ENCODE data around the gene DEPDC5. TPM values are rescaled to one million over a fixed set of nuclear protein-coding genes. Genes with fewer than 3 reads are reported as not detected.

The DEPDC5 gene
- total RNA-seq, 4 donors from 2014 or later, result 25.9 to 86.4 (median 45.6) TPM

GRCh38 chr22:31891366-31892079 lies 137.7 kb downstream of the DEPDC5 start:
- intact Hi-C loops (cut with DNase I; ENCODE audit: low total_unique reads) (no loop called here), in situ Hi-C loops (cut with MboI; ENCODE audit: low pct_ligation_motif_present in 1 of 4, low pct_unique_long_range_greater_than_20kb in 1 of 4, low sequenced_read_pairs in 3 of 4) (no loop called here)
- no peak overlapping the region for H3K27ac ChIP-seq
- H3K36me3 ChIP-seq, result peaks cover 0 to 12% (median 4%) of the 10 kb centered on the region in 4 donors
- H3K4me1 ChIP-seq, result no peaks in the 10 kb centered on the region
- H3K4me3 ChIP-seq, result no peak overlapping the region
- DNase-seq, result no peak
- TF ChIP-seq EP300 (IDR thresholded peaks at IDR 0.05; ENCODE audit: low read depth) (no peak), POLR2A (IDR thresholded peaks at IDR 0.05) (no peak), POLR2AphosphoS5 (IDR thresholded peaks at IDR 0.05) (no peak)
- TF ChIP-seq, protein P1, sequence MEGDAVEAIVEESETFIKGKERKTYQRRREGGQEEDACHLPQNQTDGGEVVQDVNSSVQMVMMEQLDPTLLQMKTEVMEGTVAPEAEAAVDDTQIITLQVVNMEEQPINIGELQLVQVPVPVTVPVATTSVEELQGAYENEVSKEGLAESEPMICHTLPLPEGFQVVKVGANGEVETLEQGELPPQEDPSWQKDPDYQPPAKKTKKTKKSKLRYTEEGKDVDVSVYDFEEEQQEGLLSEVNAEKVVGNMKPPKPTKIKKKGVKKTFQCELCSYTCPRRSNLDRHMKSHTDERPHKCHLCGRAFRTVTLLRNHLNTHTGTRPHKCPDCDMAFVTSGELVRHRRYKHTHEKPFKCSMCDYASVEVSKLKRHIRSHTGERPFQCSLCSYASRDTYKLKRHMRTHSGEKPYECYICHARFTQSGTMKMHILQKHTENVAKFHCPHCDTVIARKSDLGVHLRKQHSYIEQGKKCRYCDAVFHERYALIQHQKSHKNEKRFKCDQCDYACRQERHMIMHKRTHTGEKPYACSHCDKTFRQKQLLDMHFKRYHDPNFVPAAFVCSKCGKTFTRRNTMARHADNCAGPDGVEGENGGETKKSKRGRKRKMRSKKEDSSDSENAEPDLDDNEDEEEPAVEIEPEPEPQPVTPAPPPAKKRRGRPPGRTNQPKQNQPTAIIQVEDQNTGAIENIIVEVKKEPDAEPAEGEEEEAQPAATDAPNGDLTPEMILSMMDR (IDR thresholded peaks at IDR 0.05), result no peak
- H3K27me3 ChIP-seq, result no peaks in the 10 kb centered on the region
- 68 to 88% methylated on average over 2 to 5 of the region's 5 CpGs for WGBS, 2 donors (ENCODE audit: low coverage in 1 of 2)
- H3K9me3 ChIP-seq, result no peaks in the 10 kb centered on the region

GRCh38 chr22:31892080-31892433 lies 138.2 kb downstream of the DEPDC5 start:
- in situ Hi-C loops (cut with MboI; ENCODE audit: low pct_ligation_motif_present in 1 of 4, low pct_unique_long_range_greater_than_20kb in 1 of 4, low sequenced_read_pairs in 3 of 4), result no loop called here
- Histone ChIP-seq H3K4me1 (no peaks in the 10 kb centered on the region), H3K9me3 (no peaks in the 10 kb centered on the region), H3K4me3 (no peak overlapping the region), H3K36me3 (peaks cover 0 to 13% (median 6%) of the 10 kb centered on the region in 4 donors), H3K27ac (no peak overlapping the region), H3K27me3 (no peaks in the 10 kb centered on the region)
- no peak for TF ChIP-seq POLR2AphosphoS5 (IDR thresholded peaks at IDR 0.05)
- TF ChIP-seq EP300 (IDR thresholded peaks at IDR 0.05; ENCODE audit: low read depth), result no peak
- TF ChIP-seq POLR2A (IDR thresholded peaks at IDR 0.05), result no peak
- TF ChIP-seq, protein P1 (IDR thresholded peaks at IDR 0.05), result no peak
- DNase-seq, result no peak
- intact Hi-C loops (cut with DNase I; ENCODE audit: low total_unique reads), result no loop called here
- WGBS, 2 donors (ENCODE audit: low coverage in 1 of 2), result 83 to 87% methylated on average over 1 to 2 of the region's 2 CpGs

DNA sequence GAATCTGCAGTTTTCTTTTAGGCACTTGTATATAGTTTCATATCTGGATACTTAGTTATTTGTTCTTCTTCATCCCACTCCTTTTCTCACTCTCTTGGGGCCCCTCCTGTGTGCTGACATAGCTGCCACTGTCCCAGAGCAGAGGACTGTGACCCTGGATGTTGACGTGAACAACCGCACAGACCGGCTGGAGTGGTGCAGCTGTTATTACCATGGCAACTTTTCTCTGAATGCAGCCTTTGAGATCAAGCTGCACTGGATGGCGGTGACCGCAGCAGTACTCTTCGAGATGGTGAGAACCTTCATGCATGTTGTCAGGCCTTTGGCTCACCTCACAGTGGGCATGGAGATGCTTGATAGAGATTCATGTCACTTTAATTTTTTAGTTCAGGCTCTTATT lies 139.6 kb downstream of the DEPDC5 start:
- Histone ChIP-seq H3K4me1 (no peaks in the 10 kb centered on the region), H3K9me3 (no peaks in the 10 kb centered on the region), H3K27me3 (no peaks in the 10 kb centered on the region), H3K27ac (no peak overlapping the region), H3K4me3 (no peak overlapping the region), H3K36me3 (peaks cover 0 to 23% (median 6%) of the 10 kb centered on the region in 4 donors)
- in situ Hi-C loops (cut with MboI; ENCODE audit: low pct_ligation_motif_present in 1 of 4, low pct_unique_long_range_greater_than_20kb in 1 of 4, low sequenced_read_pairs in 3 of 4) (no loop called here), intact Hi-C loops (cut with DNase I; ENCODE audit: low total_unique reads) (no loop called here)
- DNase-seq, result no peak
- WGBS, 2 donors (ENCODE audit: low coverage in 1 of 2), result 80 to 81% methylated on average over 1 to 6 of the region's 6 CpGs
- TF ChIP-seq, protein P1 (IDR thresholded peaks at IDR 0.05), result no peak
- no peak for TF ChIP-seq POLR2AphosphoS5 (IDR thresholded peaks at IDR 0.05)
- TF ChIP-seq POLR2A (IDR thresholded peaks at IDR 0.05), result no peak
- TF ChIP-seq EP300 (IDR thresholded peaks at IDR 0.05; ENCODE audit: low read depth), result no peak

DNA sequence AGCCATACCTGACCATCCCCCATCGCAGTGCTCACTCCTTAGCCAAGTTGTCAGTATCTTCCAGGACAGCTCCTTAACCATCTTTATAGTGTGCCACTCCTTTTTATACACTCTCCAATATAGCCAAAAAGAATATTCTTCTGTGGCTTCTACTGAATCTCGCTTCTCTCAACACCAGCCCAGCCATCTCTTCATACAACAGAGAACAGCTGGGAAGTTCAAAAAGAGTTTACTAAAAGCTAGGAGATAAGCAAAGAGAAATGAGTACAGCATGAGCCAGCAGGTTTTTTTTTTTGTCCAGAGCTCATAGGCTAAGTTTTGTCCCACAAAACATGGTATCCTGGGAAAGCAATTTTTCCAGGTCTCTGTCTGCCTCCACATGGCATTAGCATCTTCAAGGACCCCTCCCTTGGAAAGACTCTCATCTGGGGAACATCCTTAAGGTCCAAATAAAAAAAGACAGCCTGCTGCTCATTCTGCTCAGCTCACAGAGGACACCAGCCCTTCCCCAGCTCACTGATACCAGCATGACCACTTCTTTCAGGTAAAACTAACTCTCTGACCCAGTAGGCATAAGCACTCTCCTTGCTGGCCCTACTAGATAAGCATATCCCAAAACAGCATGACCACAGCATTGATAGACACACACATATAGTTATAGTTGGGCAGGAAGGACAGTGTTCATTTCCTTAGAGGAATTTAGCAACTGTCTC lies 141.7 kb downstream of the DEPDC5 start:
- TF ChIP-seq EP300 (IDR thresholded peaks at IDR 0.05; ENCODE audit: low read depth) (no peak), POLR2AphosphoS5 (IDR thresholded peaks at IDR 0.05) (no peak), POLR2A (IDR thresholded peaks at IDR 0.05) (no peak)
- TF ChIP-seq, protein P1 (IDR thresholded peaks at IDR 0.05), result no peak
- peaks cover 0 to 33% (median 9%) of the 10 kb centered on the region in 4 donors for H3K36me3 ChIP-seq
- intact Hi-C loops (cut with DNase I; ENCODE audit: low total_unique reads), result no loop called here
- in situ Hi-C loops (cut with MboI; ENCODE audit: low pct_ligation_motif_present in 1 of 4, low pct_unique_long_range_greater_than_20kb in 1 of 4, low sequenced_read_pairs in 3 of 4), result no loop called here
- H3K4me1 ChIP-seq, result no peaks in the 10 kb centered on the region
- H3K4me3 ChIP-seq, result no peak overlapping the region
- no peaks in the 10 kb centered on the region for H3K9me3 ChIP-seq
- no peak for DNase-seq
- no peak overlapping the region for H3K27ac ChIP-seq
- no peaks in the 10 kb centered on the region for H3K27me3 ChIP-seq
- 89 to 100% methylated on average over 2 of the region's 2 CpGs for WGBS, 2 donors (ENCODE audit: low coverage in 1 of 2)

All from transverse colon (tissue), 4 donors.